DOHH2 (cell line): Measurements from ENCODE around the gene TAAR2.
"Not testable (repeated sequence)": the region's sequence is repeated elsewhere in the genome, so short reads cannot be mapped to it uniquely, and the experiment has no call there.

Source experiments
- H3F3A ChIP-seq: fragments of 200-600 bp; sonication (generic), shearing (Covaris generic); 2 replicates; pipeline ENCODE4 v1.6.0; 2016; ENCODE audit warnings: antibody characterized with exemption, mild to moderate bottlenecking; ENCODE audit not compliant: control insufficient read depth, insufficient read depth
- H3K27ac ChIP-seq: fragments of 200-600 bp; sonication (generic); 2 replicates; pipeline ENCODE4 v1.5.1; 2014; ENCODE audit warnings: low read depth, mild to moderate bottlenecking, low read length, moderate library complexity
- H3K27me3 ChIP-seq: fragments of 200-600 bp; sonication (generic); 2 replicates; pipeline ENCODE4 v1.6.1; 2014; ENCODE audit warnings: mild to moderate bottlenecking, low read length, mixed read lengths; ENCODE audit not compliant: control insufficient read depth
- H3K36me3 ChIP-seq: fragments of 200-600 bp; sonication (generic); 2 replicates; pipeline ENCODE4 v1.6.1; 2014; ENCODE audit warnings: mild to moderate bottlenecking, low read length, moderate library complexity, mixed read lengths; ENCODE audit not compliant: control insufficient read depth
- H3K4me1 ChIP-seq: fragments of 200-600 bp; sonication (generic); 2 replicates; pipeline ENCODE4 v1.6.1; 2014; ENCODE audit warnings: mild to moderate bottlenecking, low read length, mixed read lengths; ENCODE audit not compliant: control insufficient read depth
- H3K4me2 ChIP-seq: fragments of 200-600 bp; sonication (generic); 2 replicates; pipeline ENCODE4 v1.6.0; 2014; ENCODE audit warnings: mild to moderate bottlenecking, low read length, moderate library complexity
- H3K4me3 ChIP-seq: fragments of 200-600 bp; sonication (generic); 2 replicates; pipeline ENCODE4 v1.5.1; 2014; ENCODE audit warnings: mild to moderate bottlenecking, low read length, mixed read lengths
- H3K79me2 ChIP-seq: fragments of 200-600 bp; sonication (generic); 2 replicates; pipeline ENCODE4 v1.6.1; 2014; ENCODE audit warnings: mild to moderate bottlenecking, low read length, mixed read lengths; ENCODE audit not compliant: control insufficient read depth
- H3K9me2 ChIP-seq: fragments of 200-600 bp; sonication (generic); replicated peaks from 2 replicates; pipeline ENCODE4 v1.6.1; 2014; ENCODE audit warnings: mild to moderate bottlenecking, low read length, mixed read lengths; ENCODE audit not compliant: control insufficient read depth
- H3K9me3 ChIP-seq: fragments of 200-600 bp; sonication (generic); 2 replicates; pipeline ENCODE4 v1.6.1; 2014; ENCODE audit warnings: antibody characterized with exemption, low read length, mixed read lengths; ENCODE audit not compliant: control insufficient read depth, insufficient read depth
- H4K20me1 ChIP-seq: fragments of 200-600 bp; sonication (generic); 2 replicates; pipeline ENCODE4 v1.6.0; 2014; ENCODE audit warnings: low read depth, mild to moderate bottlenecking, antibody characterized with exemption, low read length, moderate library complexity; ENCODE audit not compliant: control insufficient read depth, insufficient read depth
- EZH2phosphoT487 ChIP-seq: fragments of 200-600 bp; sonication (generic); IDR thresholded peaks from 2 replicates; pipeline ENCODE4 v1.6.1; 2017; ENCODE audit warnings: borderline replicate concordance, mild to moderate bottlenecking, antibody characterized with exemption, low read length, moderate library complexity, mixed read lengths
- TF ChIP-seq, protein P1 (sequence below): fragments of 200-600 bp; sonication (generic); IDR thresholded peaks from one replicate; pipeline ENCODE4 v1.5.1; 2014; ENCODE audit warnings: antibody characterized with exemption, mild to moderate bottlenecking, low read depth, low read length; ENCODE audit not compliant: poor library complexity, severe bottlenecking

TAAR2 gene

DNA sequence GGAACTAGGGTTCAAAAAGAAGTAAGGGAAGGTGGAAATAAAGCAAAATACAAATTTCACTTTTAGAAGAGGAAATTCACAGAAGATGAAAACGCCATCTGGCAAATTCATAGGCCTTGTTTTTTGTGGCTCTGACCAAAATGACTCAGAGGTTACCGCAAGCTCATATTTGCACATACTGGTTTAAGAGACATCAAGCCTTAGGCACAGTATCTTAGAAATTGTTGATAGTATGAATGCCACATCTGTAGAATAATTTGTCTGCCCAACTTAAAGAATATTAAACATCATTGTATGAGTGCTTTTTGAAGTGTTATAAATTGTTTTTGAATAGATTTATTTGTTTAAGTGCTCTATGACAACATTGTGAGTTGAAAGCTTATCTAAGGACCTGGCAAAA, 24.3 kb upstream of the TAAR2 start:
- TF ChIP-seq, protein P1, sequence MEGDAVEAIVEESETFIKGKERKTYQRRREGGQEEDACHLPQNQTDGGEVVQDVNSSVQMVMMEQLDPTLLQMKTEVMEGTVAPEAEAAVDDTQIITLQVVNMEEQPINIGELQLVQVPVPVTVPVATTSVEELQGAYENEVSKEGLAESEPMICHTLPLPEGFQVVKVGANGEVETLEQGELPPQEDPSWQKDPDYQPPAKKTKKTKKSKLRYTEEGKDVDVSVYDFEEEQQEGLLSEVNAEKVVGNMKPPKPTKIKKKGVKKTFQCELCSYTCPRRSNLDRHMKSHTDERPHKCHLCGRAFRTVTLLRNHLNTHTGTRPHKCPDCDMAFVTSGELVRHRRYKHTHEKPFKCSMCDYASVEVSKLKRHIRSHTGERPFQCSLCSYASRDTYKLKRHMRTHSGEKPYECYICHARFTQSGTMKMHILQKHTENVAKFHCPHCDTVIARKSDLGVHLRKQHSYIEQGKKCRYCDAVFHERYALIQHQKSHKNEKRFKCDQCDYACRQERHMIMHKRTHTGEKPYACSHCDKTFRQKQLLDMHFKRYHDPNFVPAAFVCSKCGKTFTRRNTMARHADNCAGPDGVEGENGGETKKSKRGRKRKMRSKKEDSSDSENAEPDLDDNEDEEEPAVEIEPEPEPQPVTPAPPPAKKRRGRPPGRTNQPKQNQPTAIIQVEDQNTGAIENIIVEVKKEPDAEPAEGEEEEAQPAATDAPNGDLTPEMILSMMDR = no peak
- TF ChIP-seq EZH2phosphoT487 = no peak
- Histone ChIP-seq H3K9me2 (no peaks in the 10 kb centered on the region), H4K20me1 (no peaks in the 10 kb centered on the region), H3K36me3 (no peaks in the 10 kb centered on the region), H3K4me2 (no peak overlapping the region), H3F3A (no peaks in the 10 kb centered on the region), H3K9me3 (no peaks in the 10 kb centered on the region), H3K27ac (no peak overlapping the region), H3K27me3 (no peaks in the 10 kb centered on the region), H3K4me3 (no peak overlapping the region), H3K79me2 (no peaks in the 10 kb centered on the region), H3K4me1 (peaks cover 10% of the 10 kb centered on the region)

DNA sequence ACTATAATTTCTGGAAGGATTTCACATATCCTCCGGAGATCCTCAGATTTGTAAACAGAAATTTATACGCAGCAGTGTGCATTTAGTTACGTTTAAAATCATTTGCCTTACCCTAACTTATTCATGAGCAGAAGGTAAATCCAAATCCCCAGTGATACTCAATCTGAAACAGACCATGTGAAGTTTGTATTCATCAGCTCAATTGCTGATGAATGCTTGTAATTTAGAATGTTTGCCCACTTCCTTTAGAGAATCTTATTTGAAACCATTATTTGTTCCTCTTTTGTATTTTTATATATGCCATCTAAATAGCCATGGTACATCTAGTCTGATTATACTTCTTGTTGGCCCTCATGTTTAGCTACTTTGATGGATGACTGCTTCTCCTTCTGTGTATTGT, 19.5 kb upstream of the TAAR2 start:
- Histone ChIP-seq H3K4me2 (peak overlapping the region; percentile 44), H3F3A (no peaks in the 10 kb centered on the region; the same call in 1 of the 2 replicates), H3K4me3 (peak overlapping the region; percentile 32), H3K9me3 (no peaks in the 10 kb centered on the region; the same call in 1 of the 2 replicates), H3K36me3 (no peaks in the 10 kb centered on the region), H3K27ac (peak overlapping the region; percentile 9), H3K4me1 (peaks cover 35% of the 10 kb centered on the region), H3K9me2 (no peaks in the 10 kb centered on the region), H4K20me1 (no peaks in the 10 kb centered on the region), H3K79me2 (no peaks in the 10 kb centered on the region), H3K27me3 (no peaks in the 10 kb centered on the region)
- TF ChIP-seq, protein P1 = no peak
- no peak for TF ChIP-seq EZH2phosphoT487

DNA sequence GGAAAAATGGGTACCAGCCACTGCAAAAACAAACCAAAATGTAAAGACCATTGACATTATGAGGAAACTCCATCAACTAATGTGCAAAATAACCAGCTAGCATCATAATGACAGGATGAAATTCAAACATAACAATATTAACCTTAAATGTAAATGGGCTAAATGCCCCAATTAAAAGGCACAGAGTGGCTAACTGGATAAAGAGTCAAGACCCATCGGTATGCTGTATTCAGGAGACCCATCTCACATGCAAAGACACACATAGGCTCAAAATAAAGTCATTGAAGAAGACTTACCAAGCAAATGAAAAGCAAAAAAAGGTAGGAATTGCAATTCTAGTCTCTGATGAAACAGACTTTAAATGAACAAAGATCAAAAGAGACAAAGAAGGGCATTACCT, 13.1 kb upstream of the TAAR2 start:
- H3F3A ChIP-seq, H3K9me3 ChIP-seq, H3K9me2 ChIP-seq, H3K4me3 ChIP-seq, H4K20me1 ChIP-seq, H3K4me2 ChIP-seq, H3K27ac ChIP-seq, H3K36me3 ChIP-seq, H3K27me3 ChIP-seq, H3K79me2 ChIP-seq: not testable (repeated sequence)
- peaks cover 31% of the 10 kb centered on the region for H3K4me1 ChIP-seq

DNA sequence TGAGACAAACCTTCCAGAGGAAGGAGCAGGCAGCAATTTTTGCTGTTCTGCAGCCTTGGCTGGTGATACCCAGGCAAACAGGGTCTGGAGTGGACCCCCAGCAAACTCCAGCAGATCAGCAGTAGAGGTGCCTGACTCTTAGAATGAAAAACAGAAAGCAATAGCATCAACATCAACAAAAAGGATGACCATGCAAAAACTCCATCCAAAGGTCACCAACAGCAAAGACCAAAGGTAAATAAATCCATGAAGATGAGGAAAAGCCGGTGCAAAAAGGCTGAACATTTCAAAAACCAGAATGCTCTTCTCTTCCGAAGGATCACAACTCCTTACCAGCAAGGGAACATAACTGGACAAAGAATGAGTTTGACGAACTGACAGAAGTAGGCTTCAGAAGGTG, 11.8 kb upstream of the TAAR2 start:
- H3K9me2 ChIP-seq, H3K27ac ChIP-seq, H3K4me2 ChIP-seq, H3K27me3 ChIP-seq, H3F3A ChIP-seq, H3K4me3 ChIP-seq, H3K79me2 ChIP-seq, H3K36me3 ChIP-seq, H3K9me3 ChIP-seq, H4K20me1 ChIP-seq: not testable (repeated sequence)
- peaks cover 31% of the 10 kb centered on the region for H3K4me1 ChIP-seq

DNA sequence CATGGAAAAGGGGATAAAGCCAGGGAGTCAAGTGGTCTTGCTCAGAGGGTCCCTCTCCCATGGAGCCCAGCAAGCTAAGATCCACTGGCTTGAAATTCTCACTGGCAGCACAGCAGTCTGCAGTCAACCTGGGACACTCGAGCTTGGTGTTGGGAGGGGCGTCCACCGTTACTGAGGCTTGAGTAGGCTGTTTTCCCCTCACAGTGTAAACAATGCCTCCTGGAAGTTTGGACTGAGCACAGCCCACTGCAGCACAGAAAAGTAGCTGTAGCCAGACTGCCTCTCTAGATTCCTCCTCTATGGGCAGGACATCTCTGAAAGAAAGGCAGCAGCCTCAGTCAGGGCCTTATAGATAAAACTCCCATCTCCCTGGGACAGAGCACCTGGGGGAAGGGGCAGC, 11.2 kb upstream of the TAAR2 start:
- not testable (repeated sequence) for H3K79me2 ChIP-seq, H4K20me1 ChIP-seq, H3K27me3 ChIP-seq, H3K9me2 ChIP-seq, H3K36me3 ChIP-seq, H3F3A ChIP-seq, H3K27ac ChIP-seq, H3K4me3 ChIP-seq, H3K4me2 ChIP-seq, H3K9me3 ChIP-seq
- H3K4me1 ChIP-seq = peaks cover 31% of the 10 kb centered on the region
